22Rv1 (cell line): Measurements from ENCODE around the gene SLC35E2B.
"Not testable (repeated sequence)": the region's sequence is repeated elsewhere in the genome, so short reads cannot be mapped to it uniquely, and the experiment has no call there.

Experiments
- ZFX ChIP-seq: fragments of 450-650 bp; IDR thresholded peaks from 2 replicates; pipeline ENCODE4 v1.6.1; 2017; ENCODE audit warnings: antibody characterized with exemption, borderline replicate concordance
- TF ChIP-seq, protein P1 (sequence below): fragments of 450-650 bp; IDR thresholded peaks from 2 replicates; pipeline ENCODE4 v1.5.1; 2017; ENCODE audit warnings: mild to moderate bottlenecking

DNA sequence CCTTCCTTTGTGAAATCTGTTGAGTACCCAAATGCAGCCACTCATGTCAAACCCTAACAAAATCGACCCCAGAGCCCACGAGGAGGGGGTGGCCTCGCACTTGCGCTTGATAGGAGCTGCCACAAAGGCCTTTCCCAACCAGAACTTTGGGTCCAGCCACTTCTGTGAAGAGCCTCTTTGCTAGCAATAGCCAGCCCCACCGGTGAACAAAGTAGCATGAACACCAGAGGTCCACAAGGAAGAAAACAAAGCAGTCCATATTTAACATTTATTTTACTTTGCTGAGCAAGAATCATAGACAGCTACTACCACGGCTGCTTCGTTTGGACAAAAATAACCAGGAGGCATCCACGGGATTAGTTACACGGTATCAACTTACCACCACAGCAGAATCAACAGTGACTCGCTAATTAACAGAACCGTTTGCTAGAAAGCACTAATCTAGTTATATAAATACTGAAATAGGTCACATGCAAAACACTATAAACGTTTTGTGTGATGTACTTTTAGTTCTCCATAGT is 34.6 kb upstream of the SLC35E2B start:
- TF ChIP-seq, protein P1, sequence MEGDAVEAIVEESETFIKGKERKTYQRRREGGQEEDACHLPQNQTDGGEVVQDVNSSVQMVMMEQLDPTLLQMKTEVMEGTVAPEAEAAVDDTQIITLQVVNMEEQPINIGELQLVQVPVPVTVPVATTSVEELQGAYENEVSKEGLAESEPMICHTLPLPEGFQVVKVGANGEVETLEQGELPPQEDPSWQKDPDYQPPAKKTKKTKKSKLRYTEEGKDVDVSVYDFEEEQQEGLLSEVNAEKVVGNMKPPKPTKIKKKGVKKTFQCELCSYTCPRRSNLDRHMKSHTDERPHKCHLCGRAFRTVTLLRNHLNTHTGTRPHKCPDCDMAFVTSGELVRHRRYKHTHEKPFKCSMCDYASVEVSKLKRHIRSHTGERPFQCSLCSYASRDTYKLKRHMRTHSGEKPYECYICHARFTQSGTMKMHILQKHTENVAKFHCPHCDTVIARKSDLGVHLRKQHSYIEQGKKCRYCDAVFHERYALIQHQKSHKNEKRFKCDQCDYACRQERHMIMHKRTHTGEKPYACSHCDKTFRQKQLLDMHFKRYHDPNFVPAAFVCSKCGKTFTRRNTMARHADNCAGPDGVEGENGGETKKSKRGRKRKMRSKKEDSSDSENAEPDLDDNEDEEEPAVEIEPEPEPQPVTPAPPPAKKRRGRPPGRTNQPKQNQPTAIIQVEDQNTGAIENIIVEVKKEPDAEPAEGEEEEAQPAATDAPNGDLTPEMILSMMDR: not testable (repeated sequence)
- TF ChIP-seq ZFX: not testable (repeated sequence)
